Mammary epithelial cell (primary cell): Measurements from ENCODE around the gene SHISA5.
"Not testable (repeated sequence)": the region's sequence is repeated elsewhere in the genome, so short reads cannot be mapped to it uniquely, and the experiment has no call there.

Source experiments
- EZH2 ChIP-seq: IDR thresholded peaks from 2 replicates; pipeline ENCODE4 v1.6.1; 2012; ENCODE audit warnings: low read length, inconsistent platforms, borderline replicate concordance
- TF ChIP-seq, protein P1 (sequence below), 2 donors: IDR thresholded peaks in 1 of 2; conservative IDR thresholded peaks in 1 of 2; 2 replicates each; pipeline ENCODE4 v1.5.1; 2011 to 2012; ENCODE audit warnings: inconsistent platforms in 2 of 2, low read length in 2 of 2, mild to moderate bottlenecking in 2 of 2, control low read depth in 1 of 2, low read depth in 1 of 2; ENCODE audit not compliant: insufficient read depth in 1 of 2; ENCODE audit errors: extremely low read depth in 1 of 2

DNA sequence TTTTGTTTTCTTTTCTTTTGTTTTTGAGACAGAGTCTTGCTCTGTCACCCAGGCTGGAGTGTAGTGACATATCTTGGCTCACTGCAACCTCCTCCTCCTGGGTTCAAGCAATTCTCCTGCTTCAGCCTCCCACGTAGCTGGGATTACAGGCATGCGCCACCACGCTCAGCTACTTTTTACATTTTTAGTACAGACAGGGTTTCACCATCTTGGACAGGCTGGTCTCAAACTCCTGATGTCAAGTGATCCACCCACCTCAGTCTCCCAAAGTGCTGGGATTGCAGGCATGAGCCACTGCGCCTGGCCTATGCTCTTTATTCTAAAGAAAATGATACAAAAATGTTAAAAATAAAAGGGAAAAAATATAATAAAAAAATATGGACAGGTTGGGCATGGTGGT lies 26.7 kb upstream of the SHISA5 start:
- TF ChIP-seq, protein P1, sequence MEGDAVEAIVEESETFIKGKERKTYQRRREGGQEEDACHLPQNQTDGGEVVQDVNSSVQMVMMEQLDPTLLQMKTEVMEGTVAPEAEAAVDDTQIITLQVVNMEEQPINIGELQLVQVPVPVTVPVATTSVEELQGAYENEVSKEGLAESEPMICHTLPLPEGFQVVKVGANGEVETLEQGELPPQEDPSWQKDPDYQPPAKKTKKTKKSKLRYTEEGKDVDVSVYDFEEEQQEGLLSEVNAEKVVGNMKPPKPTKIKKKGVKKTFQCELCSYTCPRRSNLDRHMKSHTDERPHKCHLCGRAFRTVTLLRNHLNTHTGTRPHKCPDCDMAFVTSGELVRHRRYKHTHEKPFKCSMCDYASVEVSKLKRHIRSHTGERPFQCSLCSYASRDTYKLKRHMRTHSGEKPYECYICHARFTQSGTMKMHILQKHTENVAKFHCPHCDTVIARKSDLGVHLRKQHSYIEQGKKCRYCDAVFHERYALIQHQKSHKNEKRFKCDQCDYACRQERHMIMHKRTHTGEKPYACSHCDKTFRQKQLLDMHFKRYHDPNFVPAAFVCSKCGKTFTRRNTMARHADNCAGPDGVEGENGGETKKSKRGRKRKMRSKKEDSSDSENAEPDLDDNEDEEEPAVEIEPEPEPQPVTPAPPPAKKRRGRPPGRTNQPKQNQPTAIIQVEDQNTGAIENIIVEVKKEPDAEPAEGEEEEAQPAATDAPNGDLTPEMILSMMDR (conservative IDR thresholded peaks at IDR 0.05 in 1 of 2, IDR thresholded peaks at IDR 0.05 in 1 of 2; ENCODE audit: extremely low read depth in 1 of 2, insufficient read depth in 1 of 2, low read depth in 1 of 2, low read length in 2 of 2): not testable (repeated sequence)
- not testable (repeated sequence) for TF ChIP-seq EZH2
